ENCODE data around the gene GVQW3.

GRCh38 chr11:76380977-76381719 is at the start of gene GVQW3, which contains the start of gene THAP12:
- TF ChIP-seq CREB1 (CRISPR knock-in tag; IDR thresholded peaks at IDR 0.05) (peak; percentile 61; the same call in 1 of the 2 replicates), NFYB (CRISPR knock-in tag; conservative IDR thresholded peaks at IDR 0.05; ENCODE audit: low read depth) (no peak), CTCF (IDR thresholded peaks at IDR 0.05) (no peak), RELA (CRISPR knock-in tag; IDR thresholded peaks at IDR 0.05; ENCODE audit: borderline replicate concordance) (no peak), ZNF317 (CRISPR knock-in tag; IDR thresholded peaks at IDR 0.05; ENCODE audit: borderline replicate concordance, low read depth) (no peak)
- TF ChIP-seq, protein P1, sequence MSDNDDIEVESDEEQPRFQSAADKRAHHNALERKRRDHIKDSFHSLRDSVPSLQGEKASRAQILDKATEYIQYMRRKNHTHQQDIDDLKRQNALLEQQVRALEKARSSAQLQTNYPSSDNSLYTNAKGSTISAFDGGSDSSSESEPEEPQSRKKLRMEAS (CRISPR knock-in tag; IDR thresholded peaks at IDR 0.05) = peak; percentile 81
- TF ChIP-seq, protein P2, sequence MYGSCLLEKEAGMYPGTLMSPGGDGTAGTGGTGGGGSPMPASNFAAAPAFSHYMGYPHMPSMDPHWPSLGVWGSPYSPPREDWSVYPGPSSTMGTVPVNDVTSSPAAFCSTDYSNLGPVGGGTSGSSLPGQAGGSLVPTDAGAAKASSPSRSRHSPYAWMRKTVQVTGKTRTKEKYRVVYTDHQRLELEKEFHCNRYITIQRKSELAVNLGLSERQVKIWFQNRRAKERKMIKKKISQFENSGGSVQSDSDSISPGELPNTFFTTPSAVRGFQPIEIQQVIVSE (CRISPR knock-in tag; IDR thresholded peaks at IDR 0.05; ENCODE audit: borderline replicate concordance) = no peak

Data from WTC11 (cell line).